Measurements from ENCODE around the gene WDR81.
"Not testable (repeated sequence)": the region's sequence is repeated elsewhere in the genome, so short reads cannot be mapped to it uniquely, and the experiment has no call there.

Gene WDR81

GRCh38 chr17:1697681-1698080, 26.8 kb upstream of the WDR81 start (continued):
- TF ChIP-seq PBX3 (CRISPR knock-in tag; IDR thresholded peaks at IDR 0.05) = no peak
- TF ChIP-seq ZNF132 (tag by site-specific recombination; IDR thresholded peaks at IDR 0.05; ENCODE audit: borderline replicate concordance) = no peak
- TF ChIP-seq SCRT2 (tag by site-specific recombination; IDR thresholded peaks at IDR 0.05) = no peak
- TF ChIP-seq ZNF791 (tag by site-specific recombination; IDR thresholded peaks at IDR 0.05) = no peak

- ChIA-PET POLR2A (interaction anchor here (0.7 to 1.7 kb wide), 2 partner anchors 17 to 170 kb away, joined by 3 to 4 read pairs; no protein-coding TSS in a partner anchor), CTCF (interaction anchor here (0.6 kb wide), 1 partner anchor 157 kb away, joined by 3 read pairs; no protein-coding TSS in a partner anchor)
- not testable (repeated sequence) for H3K27ac ChIP-seq (ENCODE audit: extremely low read depth, low read depth, low read length); H3K36me3 ChIP-seq (ENCODE audit: control insufficient read depth in 2 of 2, insufficient read depth in 1 of 2, low read length in 2 of 2); H3K4me1 ChIP-seq (ENCODE audit: control insufficient read depth, insufficient read depth, low read length); H3K9me3 ChIP-seq (ENCODE audit: control insufficient read depth, insufficient read depth, low read depth, low read length); H3K4me3 ChIP-seq (ENCODE audit: low read depth, low read length)
- 0 out of 2 replicates have a peak, but pooled peaks have one; percentile 14 for TF ChIP-seq GLIS1 (tag by site-specific recombination; IDR thresholded peaks at IDR 0.05)
Observed at GRCh38 chr17:1699891-1700290, 24.6 kb upstream of the WDR81 start.

- Histone ChIP-seq H3K9me3 (ENCODE audit: control insufficient read depth, insufficient read depth, low read depth, low read length) (no peaks in the 10 kb centered on the region), H3K4me1 (ENCODE audit: control insufficient read depth, insufficient read depth, low read length) (no peaks in the 10 kb centered on the region), H3K4me3 (ENCODE audit: low read depth, low read length) (no peak overlapping the region), H3K27ac (ENCODE audit: extremely low read depth, low read depth, low read length) (no peak overlapping the region), H3K36me3 (ENCODE audit: control insufficient read depth in 2 of 2, insufficient read depth in 1 of 2, low read length in 2 of 2) (no peaks in the 10 kb centered on the region)
- POLR2A ChIA-PET = no interaction called here
- CTCF ChIA-PET = no interaction called here
- TF ChIP-seq ZNF560 (tag by site-specific recombination; IDR thresholded peaks at IDR 0.05; ENCODE audit: borderline replicate concordance) (no peak), GLIS1 (tag by site-specific recombination; IDR thresholded peaks at IDR 0.05) (peak; percentile 8; the same call in 1 of the 2 replicates)
Observed at GRCh38 chr17:1703063-1703462, 21.4 kb upstream of the WDR81 start.

- Histone ChIP-seq H3K27ac (ENCODE audit: extremely low read depth, low read depth, low read length) (no peak overlapping the region), H3K4me1 (ENCODE audit: control insufficient read depth, insufficient read depth, low read length) (no peaks in the 10 kb centered on the region), H3K9me3 (ENCODE audit: control insufficient read depth, insufficient read depth, low read depth, low read length) (no peaks in the 10 kb centered on the region), H3K36me3 (ENCODE audit: control insufficient read depth in 2 of 2, insufficient read depth in 1 of 2, low read length in 2 of 2) (no peaks in the 10 kb centered on the region), H3K4me3 (ENCODE audit: low read depth, low read length) (no peak overlapping the region)
- ChIA-PET POLR2A (interaction anchor here (0.9 kb wide), 1 partner anchor 9 kb away, joined by 16 read pairs; no protein-coding TSS in a partner anchor), CTCF (interaction anchor here (1.5 kb wide), 1 partner anchor 8 kb away, joined by 5 read pairs; no protein-coding TSS in a partner anchor)
- no peak for TF ChIP-seq ZNF473 (tag by site-specific recombination; IDR thresholded peaks at IDR 0.05)
- no peak for TF ChIP-seq KLF10 (tag by site-specific recombination; IDR thresholded peaks at IDR 0.05)
- TF ChIP-seq ZNF274 (IDR thresholded peaks at IDR 0.05; ENCODE audit: low read length) = no peak
- TF ChIP-seq ZNF274 (tag by site-specific recombination; IDR thresholded peaks at IDR 0.05; ENCODE audit: borderline replicate concordance) = no peak
- TF ChIP-seq ZNF510 (tag by site-specific recombination; IDR thresholded peaks at IDR 0.05; ENCODE audit: insufficient replicate concordance) = no peak
- no peak for TF ChIP-seq ZNF169 (tag by site-specific recombination; IDR thresholded peaks at IDR 0.05)
- no peak for TF ChIP-seq ZNF48 (tag by site-specific recombination; IDR thresholded peaks at IDR 0.05)
- no peak for TF ChIP-seq GFI1B (tag by site-specific recombination; IDR thresholded peaks at IDR 0.05)
- no peak for TF ChIP-seq ZNF394 (tag by site-specific recombination; IDR thresholded peaks at IDR 0.05; ENCODE audit: borderline replicate concordance)
- TF ChIP-seq ZNF571 (tag by site-specific recombination; IDR thresholded peaks at IDR 0.05) = no peak
- TF ChIP-seq ZBTB48 (tag by site-specific recombination; IDR thresholded peaks at IDR 0.05) = no peak
- TF ChIP-seq ZNF433 (tag by site-specific recombination; IDR thresholded peaks at IDR 0.05; ENCODE audit: low read depth) = no peak
- no peak for TF ChIP-seq ZNF692 (tag by site-specific recombination; IDR thresholded peaks at IDR 0.05)
- no peak for TF ChIP-seq ZNF645 (tag by site-specific recombination; IDR thresholded peaks at IDR 0.05)
- no peak for TF ChIP-seq ZNF624 (tag by site-specific recombination; IDR thresholded peaks at IDR 0.05)
Observed at GRCh38 chr17:1705004-1705403, 19.5 kb upstream of the WDR81 start.

Data from HEK293 (cell line).